Trophoblast cell (in vitro differentiated cells and primary cell): ENCODE results near the gene MICU2.
A peak's percentile ranks its signal among the peaks of the same experiment; 100 is the strongest.

ENCODE experiments used
- DNase-seq, 2 donors: peaks; one replicate each; pipeline ENCODE4 v3.0.0-alpha.2; 2016
- H2AFZ ChIP-seq: 2 replicates; pipeline ENCODE4 v1.6.1; 2013; ENCODE audit warnings: low read length, moderate library complexity, mild to moderate bottlenecking; ENCODE audit not compliant: insufficient read depth, poor library complexity
- H2AK5ac ChIP-seq: 2 replicates; pipeline ENCODE4 v1.6.1; 2013; ENCODE audit warnings: mild to moderate bottlenecking, low read length
- H2BK120ac ChIP-seq: 2 replicates; pipeline ENCODE4 v1.6.1; 2013; ENCODE audit warnings: low read length, mild to moderate bottlenecking, moderate library complexity; ENCODE audit not compliant: insufficient read depth, poor library complexity
- H2BK12ac ChIP-seq: 2 replicates; pipeline ENCODE4 v1.6.1; 2013; ENCODE audit warnings: mild to moderate bottlenecking, low read length, moderate library complexity
- H2BK5ac ChIP-seq: 2 replicates; pipeline ENCODE4 v1.6.1; 2013; ENCODE audit warnings: low read length, low read depth, moderate library complexity, mild to moderate bottlenecking; ENCODE audit not compliant: poor library complexity
- H3K14ac ChIP-seq: 2 replicates; pipeline ENCODE4 v1.6.1; 2013; ENCODE audit warnings: mild to moderate bottlenecking, low read length
- H3K18ac ChIP-seq: 2 replicates; pipeline ENCODE4 v1.6.1; 2013; ENCODE audit warnings: mild to moderate bottlenecking, low read length
- H3K23ac ChIP-seq: 2 replicates; pipeline ENCODE4 v1.6.1; 2013; ENCODE audit warnings: low read length
- H3K27ac ChIP-seq: 2 replicates; pipeline ENCODE4 v1.5.1; 2013; ENCODE audit warnings: low read depth, mild to moderate bottlenecking, inconsistent platforms, low read length, moderate library complexity
- H3K27me3 ChIP-seq: 2 replicates; pipeline ENCODE4 v1.6.1; 2013; ENCODE audit warnings: inconsistent platforms, mild to moderate bottlenecking, low read length, moderate library complexity; ENCODE audit not compliant: insufficient read depth
- H3K36me3 ChIP-seq, 2 experiments: 1 replicate in 1 of 2; 2 replicates in 1 of 2; pipeline ENCODE4 v1.6.1; 2013; ENCODE audit warnings: low read length in 2 of 2, mild to moderate bottlenecking in 2 of 2, moderate library complexity in 1 of 2; ENCODE audit not compliant: insufficient read depth in 2 of 2, control insufficient read depth in 1 of 2
- H3K4ac ChIP-seq: 2 replicates; pipeline ENCODE4 v1.6.1; 2013; ENCODE audit warnings: low read depth, mild to moderate bottlenecking, low read length, moderate library complexity
- H3K4me1 ChIP-seq, 2 experiments: 1 replicate in 1 of 2; 2 replicates in 1 of 2; pipeline ENCODE4 v1.6.1; 2013; ENCODE audit warnings: low read length in 2 of 2, mild to moderate bottlenecking in 2 of 2, moderate library complexity in 1 of 2; ENCODE audit not compliant: insufficient read depth in 2 of 2, control insufficient read depth in 1 of 2
- H3K4me2 ChIP-seq: 2 replicates; pipeline ENCODE4 v1.6.1; 2013; ENCODE audit warnings: inconsistent platforms, mild to moderate bottlenecking, low read length, moderate library complexity
- H3K4me3 ChIP-seq: 2 replicates; pipeline ENCODE4 v1.5.1; 2013; ENCODE audit warnings: mild to moderate bottlenecking, low read depth, low read length, inconsistent platforms
- H3K79me1 ChIP-seq: one replicate; pipeline ENCODE4 v1.6.1; 2013; ENCODE audit warnings: low read length
- H3K79me2 ChIP-seq: 2 replicates; pipeline ENCODE4 v1.6.1; 2013; ENCODE audit warnings: low read length, mild to moderate bottlenecking; ENCODE audit not compliant: control insufficient read depth, insufficient read depth, poor library complexity
- H3K9ac ChIP-seq: 2 replicates; pipeline ENCODE4 v1.6.1; 2013; ENCODE audit warnings: mild to moderate bottlenecking, low read length
- H3K9me3 ChIP-seq: 2 replicates; pipeline ENCODE4 v1.6.1; 2013; ENCODE audit warnings: low read depth, mild to moderate bottlenecking, control low read depth, inconsistent platforms, low read length; ENCODE audit not compliant: insufficient read depth
- H4K12ac ChIP-seq: 2 replicates; pipeline ENCODE4 v1.6.1; 2013; ENCODE audit warnings: low read depth, mild to moderate bottlenecking, low read length, moderate library complexity
- H4K8ac ChIP-seq: 2 replicates; pipeline ENCODE4 v1.6.1; 2013; ENCODE audit warnings: low read depth, mild to moderate bottlenecking, low read length, moderate library complexity
- H4K91ac ChIP-seq: one replicate; pipeline ENCODE4 v1.6.1; 2013; ENCODE audit warnings: low read depth, mild to moderate bottlenecking, low read length, moderate library complexity
- WGBS: extraction: QIAGEN DNeasy Blood & Tissue Kit; methylation state at CpG from one replicate; pipeline ENCODE4 v1.1.7; 2013; ENCODE audit warnings: missing lambda C conversion rate; ENCODE audit not compliant: insufficient read length, insufficient coverage; ENCODE audit errors: extremely low coverage; 5-methylcytosine and 5-hydroxymethylcytosine counted together

The MICU2 gene

DNA sequence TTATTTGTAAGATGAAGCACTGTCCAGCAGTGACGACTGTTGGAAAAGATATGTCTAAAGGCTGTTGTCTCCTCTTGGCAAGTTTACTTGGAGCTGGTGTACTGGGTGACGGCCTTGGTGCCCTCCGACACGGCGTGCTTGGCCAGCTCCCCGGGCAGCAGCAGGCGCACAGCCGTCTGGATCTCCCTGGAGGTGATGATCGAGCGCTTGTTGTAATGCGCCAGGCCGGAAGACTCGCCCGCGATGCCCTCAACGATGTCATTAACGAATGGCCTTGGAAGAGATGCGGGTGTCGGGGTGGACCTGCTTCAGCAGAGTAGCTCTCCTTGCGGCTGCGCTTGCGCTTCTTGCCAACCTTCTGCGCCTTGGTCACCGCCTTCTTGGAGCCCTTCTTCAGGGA lies 120.2 kb downstream of the MICU2 start:
- Histone ChIP-seq H2BK12ac (no peak overlapping the region), H4K12ac (no peak overlapping the region), H3K9me3 (no peaks in the 10 kb centered on the region), H3K14ac (no peak overlapping the region), H2BK5ac (no peak overlapping the region), H3K27me3 (no peaks in the 10 kb centered on the region), H3K4me2 (no peak overlapping the region), H3K4ac (no peak overlapping the region), H2BK120ac (no peak overlapping the region), H2AFZ (no peak overlapping the region), H3K4me3 (no peak overlapping the region), H2AK5ac (no peak overlapping the region), H3K36me3 (no peaks in the 10 kb centered on the region), H3K23ac (no peak overlapping the region), H4K8ac (no peak overlapping the region), H3K4me1 (no peaks in the 10 kb centered on the region), H3K9ac (no peak overlapping the region), H3K79me2 (no peaks in the 10 kb centered on the region), H3K18ac (no peak overlapping the region), H3K27ac (no peak overlapping the region), H3K79me1 (no peaks in the 10 kb centered on the region), H4K91ac (no peak overlapping the region)
- no CpG with 5 or more reads among the region's 24 CpGs for WGBS
- DNase-seq = peak in 1 of 2 donors; percentile 1

DNA sequence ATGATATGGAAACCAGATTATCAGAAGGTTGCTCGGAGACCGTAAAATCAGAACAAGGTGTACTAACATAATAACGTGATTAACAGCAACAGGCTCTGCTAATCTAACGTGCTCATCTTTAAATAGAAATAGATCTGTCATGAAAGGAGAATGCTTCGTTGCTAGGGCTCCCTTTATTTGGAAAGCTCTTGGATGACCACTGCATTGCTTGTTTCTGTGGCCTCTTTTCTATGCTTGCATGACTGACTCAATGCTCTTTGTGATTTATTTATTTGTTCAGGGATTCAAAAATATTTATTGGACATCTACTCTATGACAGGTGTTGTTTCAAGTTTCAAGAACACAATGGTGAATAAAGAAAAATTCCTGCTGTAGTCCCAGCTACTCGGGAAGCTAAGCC lies 122.6 kb downstream of the MICU2 start:
- H4K91ac ChIP-seq = no peak overlapping the region
- H2AK5ac ChIP-seq = no peak overlapping the region
- no peaks in the 10 kb centered on the region for H3K27me3 ChIP-seq
- DNase-seq = no peak
- peaks cover 2% of the 10 kb centered on the region for H3K79me1 ChIP-seq
- H3K4me3 ChIP-seq = no peak overlapping the region
- H3K14ac ChIP-seq = no peak overlapping the region
- no peak overlapping the region for H3K27ac ChIP-seq
- H3K79me2 ChIP-seq = no peaks in the 10 kb centered on the region
- no peak overlapping the region for H2BK5ac ChIP-seq
- WGBS = no CpG with 5 or more reads among the region's 6 CpGs
- H3K4me2 ChIP-seq = no peak overlapping the region
- H2BK120ac ChIP-seq = no peak overlapping the region
- H3K18ac ChIP-seq = no peak overlapping the region
- H3K4ac ChIP-seq = no peak overlapping the region
- H2AFZ ChIP-seq = no peak overlapping the region
- no peak overlapping the region for H3K9ac ChIP-seq
- H3K4me1 ChIP-seq = no peaks in the 10 kb centered on the region
- no peaks in the 10 kb centered on the region for H3K36me3 ChIP-seq
- no peak overlapping the region for H3K23ac ChIP-seq
- H4K12ac ChIP-seq = no peak overlapping the region
- H2BK12ac ChIP-seq = no peak overlapping the region
- H4K8ac ChIP-seq = no peak overlapping the region
- no peaks in the 10 kb centered on the region for H3K9me3 ChIP-seq

DNA sequence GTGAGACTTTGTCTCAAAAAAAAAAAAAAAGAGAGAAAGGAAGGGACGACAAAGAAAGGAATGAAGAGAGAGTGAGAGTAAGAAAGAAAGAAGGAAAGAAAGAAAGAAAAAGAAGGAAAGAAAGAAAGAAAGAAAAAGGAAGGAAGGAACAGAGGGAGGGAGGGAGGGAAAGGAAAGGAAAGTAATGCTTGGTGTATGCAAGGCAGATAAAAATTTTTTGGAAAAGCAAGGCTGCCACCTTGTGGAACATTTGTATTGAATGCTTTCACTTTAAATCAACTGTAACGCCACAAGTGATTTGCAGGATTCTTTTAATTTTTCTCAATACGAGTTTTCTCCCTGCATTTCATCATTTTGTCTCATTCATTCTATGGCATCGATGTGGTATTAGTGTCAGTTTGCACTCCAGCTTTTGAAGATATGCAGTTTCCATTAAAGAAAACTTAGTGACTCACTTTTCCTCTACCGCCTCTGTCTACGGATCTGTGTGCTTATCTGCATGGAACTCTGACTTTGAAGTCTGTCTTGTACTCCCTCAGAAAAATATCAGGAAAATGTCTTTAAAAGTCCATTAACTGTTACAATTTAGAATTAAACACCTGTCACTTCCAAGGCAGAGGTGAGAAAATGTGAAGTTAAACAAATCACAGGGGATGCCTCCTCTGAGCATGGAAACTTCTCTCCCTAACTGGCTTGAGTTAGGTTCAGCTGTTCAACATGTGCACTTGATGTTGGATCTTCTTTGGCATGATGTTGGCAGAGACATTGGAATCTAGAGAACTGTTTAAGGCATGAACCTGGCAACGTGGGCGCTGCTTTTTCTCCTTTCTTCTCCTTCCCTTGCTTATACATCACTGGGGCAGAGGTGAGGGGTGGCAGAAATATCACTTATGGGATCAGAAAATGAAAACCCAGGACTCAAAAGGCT lies 124.8 kb downstream of the MICU2 start:
- H2AK5ac ChIP-seq = no peak overlapping the region
- peak; percentile 73 to 94 for DNase-seq
- no peak overlapping the region for H3K4ac ChIP-seq
- H3K4me1 ChIP-seq = no peaks in the 10 kb centered on the region
- H2BK5ac ChIP-seq = no peak overlapping the region
- no peak overlapping the region for H2BK12ac ChIP-seq
- H3K18ac ChIP-seq = no peak overlapping the region
- no peak overlapping the region for H3K14ac ChIP-seq
- H3K4me2 ChIP-seq = no peak overlapping the region
- no peak overlapping the region for H3K27ac ChIP-seq
- H3K9me3 ChIP-seq = no peaks in the 10 kb centered on the region
- H3K79me2 ChIP-seq = no peaks in the 10 kb centered on the region
- no peaks in the 10 kb centered on the region for H3K27me3 ChIP-seq
- no peak overlapping the region for H3K4me3 ChIP-seq
- H3K36me3 ChIP-seq = no peaks in the 10 kb centered on the region
- no peak overlapping the region for H3K9ac ChIP-seq
- H2BK120ac ChIP-seq = no peak overlapping the region
- no peak overlapping the region for H4K8ac ChIP-seq
- H4K12ac ChIP-seq = no peak overlapping the region
- peaks cover 2% of the 10 kb centered on the region for H3K79me1 ChIP-seq
- no peak overlapping the region for H3K23ac ChIP-seq
- H4K91ac ChIP-seq = no peak overlapping the region
- WGBS = 100% methylated on average over 1 of the region's 8 CpGs
- H2AFZ ChIP-seq = no peak overlapping the region

DNA sequence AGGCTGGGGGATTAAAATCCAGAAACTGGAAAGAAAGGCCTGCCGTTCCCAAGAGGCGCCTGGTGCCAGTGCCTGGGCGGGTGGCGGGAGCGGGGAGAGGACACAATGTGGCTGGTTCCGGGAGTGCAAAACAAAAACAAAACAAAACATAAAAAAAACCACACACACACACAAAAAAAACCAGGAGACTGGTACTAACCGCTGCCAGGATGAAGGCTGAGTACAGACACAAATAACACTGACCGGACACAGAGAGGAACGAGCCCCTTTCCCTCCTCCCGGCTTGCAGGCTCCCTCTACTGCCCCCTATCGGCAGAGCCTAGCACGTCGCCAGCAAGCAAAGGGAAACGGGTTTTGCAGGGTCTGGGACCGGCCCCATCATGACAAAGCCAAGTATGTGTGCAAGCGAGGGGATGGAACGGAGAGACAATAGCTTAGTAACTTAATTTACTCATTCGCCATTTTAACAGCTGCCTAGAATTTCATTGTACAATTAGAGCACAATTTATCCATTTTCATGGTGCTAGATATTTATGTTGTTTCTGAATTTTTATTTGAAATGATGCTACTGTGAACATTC lies 127.0 kb downstream of the MICU2 start:
- H3K79me1 ChIP-seq = peaks cover 2% of the 10 kb centered on the region
- no peak overlapping the region for H3K14ac ChIP-seq
- H4K8ac ChIP-seq = peak overlapping the region; percentile 83
- H2AFZ ChIP-seq = peak overlapping the region; percentile 84
- H3K4me3 ChIP-seq = no peak overlapping the region
- H2AK5ac ChIP-seq = no peak overlapping the region
- H2BK12ac ChIP-seq = peak overlapping the region; percentile 13
- no peaks in the 10 kb centered on the region for H3K9me3 ChIP-seq
- peak overlapping the region; percentile 53 for H2BK120ac ChIP-seq
- WGBS = no CpG with 5 or more reads among the region's 18 CpGs
- H3K36me3 ChIP-seq = no peaks in the 10 kb centered on the region
- H3K27me3 ChIP-seq = no peaks in the 10 kb centered on the region
- peak overlapping the region; percentile 74 for H3K4me2 ChIP-seq
- peak overlapping the region; percentile 14 for H3K4ac ChIP-seq
- H3K9ac ChIP-seq = peak overlapping the region; percentile 71
- H4K91ac ChIP-seq = peak overlapping the region; percentile 57
- peaks cover 0 to 4% of the 10 kb centered on the region in 2 experiments for H3K4me1 ChIP-seq
- no peaks in the 10 kb centered on the region for H3K79me2 ChIP-seq
- no peak overlapping the region for H4K12ac ChIP-seq
- H2BK5ac ChIP-seq = no peak overlapping the region
- DNase-seq = peak; percentile 83 to 96
- H3K27ac ChIP-seq = no peak overlapping the region
- H3K23ac ChIP-seq = no peak overlapping the region
- no peak overlapping the region for H3K18ac ChIP-seq
